ENCODE measurements around the gene FADS3.

Gene FADS3

DNA sequence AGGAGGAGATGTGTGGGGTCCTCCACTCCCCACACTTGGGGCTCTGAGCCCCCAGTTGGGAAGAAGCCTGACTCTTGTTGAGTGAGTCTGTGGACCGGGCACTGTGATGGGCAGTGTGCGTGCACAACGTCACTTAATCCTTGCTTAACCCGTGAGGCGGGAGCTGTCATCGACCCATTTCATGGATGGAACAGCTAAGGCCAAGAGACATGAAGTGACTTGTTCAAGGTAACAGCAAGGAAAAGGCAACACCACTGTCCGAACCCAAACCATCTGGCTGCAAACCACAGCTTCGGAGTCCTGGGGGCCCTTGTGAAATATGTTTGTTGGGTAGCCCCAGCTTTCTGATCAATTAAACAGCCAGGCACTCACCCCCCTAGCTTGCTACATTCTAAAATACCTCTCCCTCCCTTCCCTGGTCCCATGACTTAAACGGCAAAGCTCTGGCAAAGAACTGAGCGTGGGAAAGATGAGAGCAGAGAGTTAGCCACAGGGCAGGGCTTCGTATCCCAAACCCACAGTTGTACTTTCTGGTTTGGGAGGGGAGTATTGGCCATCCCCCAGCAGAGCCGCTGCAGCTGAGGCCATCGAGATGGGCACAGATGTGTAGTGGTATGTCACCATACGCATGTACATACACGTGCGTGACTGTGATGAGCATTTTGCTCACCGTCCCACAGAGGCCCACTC is 37.0 kb downstream of the FADS3 start:
- H3K36me3 ChIP-seq (ENCODE audit: insufficient read depth, low read length): no peaks in the 10 kb centered on the region

GRCh38 chr11:61853698-61854169 is 37.6 kb downstream of the FADS3 start:
- Histone ChIP-seq H3K36me3 (ENCODE audit: insufficient read depth, low read length) (peaks cover under 1% of the 10 kb centered on the region; the same call in 1 of the 2 replicates), H3K79me2 (ENCODE audit: control insufficient read depth, insufficient read depth, low read length, unreplicated experiment) (no peaks in the 10 kb centered on the region), H2AFZ (ENCODE audit: low read length, unreplicated experiment) (no peak overlapping the region), H3K27ac (ENCODE audit: low read depth, low read length) (no peak overlapping the region), H3K4me3 (ENCODE audit: low read depth, low read length) (no peak overlapping the region), H3K27me3 (ENCODE audit: insufficient read depth, low read length) (no peaks in the 10 kb centered on the region), H3K4me1 (ENCODE audit: control insufficient read depth, insufficient read depth, low read length, unreplicated experiment) (no peaks in the 10 kb centered on the region)

More for the DNA sequence above, 37.0 kb downstream of the FADS3 start:
- no peaks in the 10 kb centered on the region for H3K27me3 ChIP-seq (ENCODE audit: insufficient read depth, low read length)
- no peaks in the 10 kb centered on the region for H3K4me1 ChIP-seq (ENCODE audit: control insufficient read depth, insufficient read depth, low read length, unreplicated experiment)
- no peak overlapping the region for H2AFZ ChIP-seq (ENCODE audit: low read length, unreplicated experiment)
- H3K27ac ChIP-seq (ENCODE audit: low read depth, low read length): no peak overlapping the region
- H3K79me2 ChIP-seq (ENCODE audit: control insufficient read depth, insufficient read depth, low read length, unreplicated experiment): no peaks in the 10 kb centered on the region
- H3K4me3 ChIP-seq (ENCODE audit: low read depth, low read length): no peak overlapping the region

- Histone ChIP-seq H3K4me1 (ENCODE audit: control insufficient read depth, insufficient read depth, low read length, unreplicated experiment) (no peaks in the 10 kb centered on the region), H3K79me2 (ENCODE audit: control insufficient read depth, insufficient read depth, low read length, unreplicated experiment) (no peaks in the 10 kb centered on the region), H2AFZ (ENCODE audit: low read length, unreplicated experiment) (no peak overlapping the region), H3K4me3 (ENCODE audit: low read depth, low read length) (no peak overlapping the region), H3K27ac (ENCODE audit: low read depth, low read length) (no peak overlapping the region), H3K27me3 (ENCODE audit: insufficient read depth, low read length) (no peaks in the 10 kb centered on the region), H3K36me3 (ENCODE audit: insufficient read depth, low read length) (peaks cover 15% of the 10 kb centered on the region)
These were observed 39.4 kb downstream of the FADS3 start for GRCh38 chr11:61851900-61852295.

DNA sequence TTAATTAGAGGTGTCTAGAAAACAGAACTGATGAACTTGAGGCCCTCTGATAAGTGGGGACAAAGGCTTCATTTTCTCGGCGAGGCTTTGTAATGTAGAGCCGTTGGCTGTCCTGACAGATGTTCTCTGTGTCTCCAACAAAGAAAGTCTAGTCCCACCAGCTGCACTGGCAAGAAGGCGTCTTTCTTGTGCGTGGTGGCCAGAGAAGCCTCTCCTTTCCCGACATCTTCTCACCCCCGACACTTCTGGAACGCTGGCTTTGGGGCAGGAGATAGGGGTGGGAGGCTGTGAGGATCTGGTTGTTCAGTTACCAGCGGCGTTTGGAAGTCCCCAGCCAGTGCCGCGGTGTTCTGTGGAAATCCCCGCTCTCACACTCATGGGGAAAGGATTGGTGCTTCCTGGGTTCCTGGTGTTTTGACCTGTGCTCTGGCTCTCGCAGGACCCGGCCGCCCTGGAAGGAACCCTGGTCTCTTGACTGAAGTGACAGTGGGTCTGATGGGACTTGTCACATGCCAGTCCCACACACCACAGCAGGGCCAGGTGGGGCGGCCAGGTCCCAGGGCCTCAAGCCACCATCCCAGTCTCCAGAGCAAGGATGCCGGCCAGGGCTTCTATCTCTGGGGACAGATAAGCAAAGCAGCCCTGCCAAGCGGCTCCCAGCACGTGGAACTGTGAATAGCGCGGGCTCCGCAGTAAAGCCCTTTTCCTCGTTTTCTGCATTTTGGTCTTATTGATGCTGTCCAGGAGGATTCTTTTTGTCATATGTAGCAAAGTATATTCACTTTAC is 40.0 kb downstream of the FADS3 start:
- Histone ChIP-seq H3K4me3 (ENCODE audit: low read depth, low read length) (no peak overlapping the region), H3K79me2 (ENCODE audit: control insufficient read depth, insufficient read depth, low read length, unreplicated experiment) (no peaks in the 10 kb centered on the region), H3K27ac (ENCODE audit: low read depth, low read length) (no peak overlapping the region), H3K4me1 (ENCODE audit: control insufficient read depth, insufficient read depth, low read length, unreplicated experiment) (no peaks in the 10 kb centered on the region), H3K27me3 (ENCODE audit: insufficient read depth, low read length) (no peaks in the 10 kb centered on the region), H3K36me3 (ENCODE audit: insufficient read depth, low read length) (peaks cover 15% of the 10 kb centered on the region), H2AFZ (ENCODE audit: low read length, unreplicated experiment) (no peak overlapping the region)

DNA sequence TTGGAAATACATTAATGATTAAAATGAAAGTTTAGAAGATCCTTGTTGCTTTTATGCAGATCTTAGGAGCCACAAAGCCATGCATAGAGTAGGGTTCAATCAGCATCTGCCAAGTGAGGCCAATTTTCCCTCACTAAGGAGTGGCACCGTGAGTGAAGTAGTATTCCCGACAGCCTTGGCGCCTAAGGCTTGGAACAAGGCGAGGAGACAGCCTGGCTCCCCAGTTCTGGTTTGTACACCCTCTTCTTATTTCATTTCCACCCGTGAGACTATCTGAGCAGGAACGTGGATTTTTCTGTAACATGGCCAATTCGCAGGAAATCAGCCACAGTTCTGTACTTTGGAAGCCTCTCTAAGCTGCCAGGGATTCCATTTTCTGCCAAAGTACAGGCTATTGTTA is 40.7 kb downstream of the FADS3 start:
- Histone ChIP-seq H3K79me2 (ENCODE audit: control insufficient read depth, insufficient read depth, low read length, unreplicated experiment) (no peaks in the 10 kb centered on the region), H3K27ac (ENCODE audit: low read depth, low read length) (no peak overlapping the region), H3K4me3 (ENCODE audit: low read depth, low read length) (no peak overlapping the region), H2AFZ (ENCODE audit: low read length, unreplicated experiment) (no peak overlapping the region), H3K27me3 (ENCODE audit: insufficient read depth, low read length) (no peaks in the 10 kb centered on the region), H3K36me3 (ENCODE audit: insufficient read depth, low read length) (peaks cover 15% of the 10 kb centered on the region), H3K4me1 (ENCODE audit: control insufficient read depth, insufficient read depth, low read length, unreplicated experiment) (no peaks in the 10 kb centered on the region)

DNA sequence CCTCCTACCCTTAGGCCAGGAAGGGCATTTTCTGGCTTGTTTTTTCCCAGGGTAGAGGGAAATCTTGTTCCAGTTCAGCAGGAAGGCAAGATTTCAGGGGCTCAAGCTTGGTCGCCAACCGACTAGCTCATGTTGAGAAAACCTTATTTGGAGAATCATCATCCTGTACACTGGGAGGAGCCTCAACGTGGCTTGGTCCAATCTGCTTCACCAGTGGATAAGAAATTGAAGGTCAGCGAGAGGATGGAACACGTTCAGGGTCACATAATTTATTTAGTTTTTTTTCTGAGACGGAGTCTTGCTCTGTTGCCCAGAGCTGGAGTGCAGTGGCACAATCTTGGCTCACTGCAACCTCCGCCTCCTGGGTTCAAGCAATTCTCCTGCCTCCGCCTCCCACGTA is 42.7 kb downstream of the FADS3 start:
- no peaks in the 10 kb centered on the region for H3K79me2 ChIP-seq (ENCODE audit: control insufficient read depth, insufficient read depth, low read length, unreplicated experiment)
- no peak overlapping the region for H3K27ac ChIP-seq (ENCODE audit: low read depth, low read length)
- H3K4me3 ChIP-seq (ENCODE audit: low read depth, low read length): no peak overlapping the region
- no peaks in the 10 kb centered on the region for H3K4me1 ChIP-seq (ENCODE audit: control insufficient read depth, insufficient read depth, low read length, unreplicated experiment)
- H2AFZ ChIP-seq (ENCODE audit: low read length, unreplicated experiment): no peak overlapping the region
- no peaks in the 10 kb centered on the region for H3K27me3 ChIP-seq (ENCODE audit: insufficient read depth, low read length)
- peaks cover 15% of the 10 kb centered on the region for H3K36me3 ChIP-seq (ENCODE audit: insufficient read depth, low read length)

GRCh38 chr11:61847914-61848581 is 43.3 kb downstream of the FADS3 start:
- H2AFZ ChIP-seq (ENCODE audit: low read length, unreplicated experiment): no peak overlapping the region
- peaks cover 18% of the 10 kb centered on the region for H3K36me3 ChIP-seq (ENCODE audit: insufficient read depth, low read length)
- H3K4me3 ChIP-seq (ENCODE audit: low read depth, low read length): no peak overlapping the region
- no peak overlapping the region for H3K27ac ChIP-seq (ENCODE audit: low read depth, low read length)
- no peaks in the 10 kb centered on the region for H3K27me3 ChIP-seq (ENCODE audit: insufficient read depth, low read length)
- no peaks in the 10 kb centered on the region for H3K4me1 ChIP-seq (ENCODE audit: control insufficient read depth, insufficient read depth, low read length, unreplicated experiment)
- H3K79me2 ChIP-seq (ENCODE audit: control insufficient read depth, insufficient read depth, low read length, unreplicated experiment): no peaks in the 10 kb centered on the region

DNA sequence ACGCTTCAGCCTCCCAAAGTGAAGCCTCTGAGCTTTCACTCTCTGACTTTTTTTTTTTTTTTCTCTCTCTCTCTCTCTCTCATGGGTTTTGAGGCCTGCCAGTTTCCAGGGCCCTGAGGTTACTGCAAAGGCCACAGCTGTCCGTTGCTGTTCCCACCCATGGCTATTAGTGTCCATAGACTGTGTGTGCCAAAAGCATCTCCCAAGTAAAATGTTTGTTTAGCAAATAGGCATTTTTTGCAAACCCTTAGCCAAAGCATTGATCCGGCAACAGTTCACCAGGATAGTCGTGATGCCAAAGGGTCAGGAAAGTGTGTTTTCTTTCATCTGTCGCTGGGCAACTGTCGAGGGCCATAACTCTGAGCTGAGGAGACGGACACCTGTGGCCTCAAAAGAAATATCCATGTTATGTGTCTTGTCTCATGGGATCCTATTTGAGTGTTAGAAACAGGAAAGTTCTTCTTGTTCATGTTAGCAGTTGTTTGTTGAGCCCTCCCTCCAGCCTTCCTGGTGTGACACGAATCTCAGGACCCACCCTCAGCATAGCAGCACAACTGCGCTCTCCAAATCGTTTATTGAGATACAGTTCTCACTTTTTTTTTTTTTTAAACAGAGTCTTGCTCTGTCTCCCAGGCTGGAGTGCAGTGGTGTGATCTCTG is 44.9 kb downstream of the FADS3 start:
- Histone ChIP-seq H3K27me3 (ENCODE audit: insufficient read depth, low read length) (no peaks in the 10 kb centered on the region), H3K4me1 (ENCODE audit: control insufficient read depth, insufficient read depth, low read length, unreplicated experiment) (no peaks in the 10 kb centered on the region), H3K79me2 (ENCODE audit: control insufficient read depth, insufficient read depth, low read length, unreplicated experiment) (no peaks in the 10 kb centered on the region), H2AFZ (ENCODE audit: low read length, unreplicated experiment) (no peak overlapping the region), H3K27ac (ENCODE audit: low read depth, low read length) (no peak overlapping the region), H3K4me3 (ENCODE audit: low read depth, low read length) (no peak overlapping the region), H3K36me3 (ENCODE audit: insufficient read depth, low read length) (peaks cover 18% of the 10 kb centered on the region)

DNA sequence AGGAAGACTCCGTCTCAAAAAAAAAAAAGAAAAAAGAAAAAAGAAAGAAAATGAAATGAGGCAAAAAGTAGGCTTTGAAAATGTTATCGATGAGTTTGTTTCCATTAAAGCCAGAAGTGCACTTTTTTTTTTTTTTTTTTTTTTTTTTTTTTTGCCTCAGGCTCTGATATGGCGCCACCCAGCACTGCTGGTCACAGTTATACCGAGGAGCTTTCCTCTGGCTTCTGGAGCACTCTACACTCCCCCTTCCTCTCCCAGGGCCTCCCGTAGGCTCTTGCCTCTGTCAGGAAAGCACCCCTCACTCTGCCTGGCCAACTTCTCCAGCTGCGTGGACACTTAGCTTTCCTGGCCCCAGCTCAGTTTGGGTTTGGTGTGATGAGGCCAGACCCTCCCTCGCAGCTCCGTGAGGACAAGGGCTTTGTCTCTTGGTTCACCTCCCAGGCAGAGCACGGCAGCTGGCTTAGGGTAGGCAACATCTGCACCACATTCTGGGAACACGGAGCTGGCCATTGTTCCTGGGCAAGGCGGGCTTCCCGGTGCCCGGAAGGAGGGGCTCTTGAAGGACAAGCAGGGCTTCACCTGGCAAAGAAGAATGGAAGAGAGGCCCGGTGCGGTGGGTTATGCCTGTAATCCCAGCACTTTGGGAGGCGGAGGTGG is 46.3 kb downstream of the FADS3 start:
- no peak overlapping the region for H2AFZ ChIP-seq (ENCODE audit: low read length, unreplicated experiment)
- H3K4me1 ChIP-seq (ENCODE audit: control insufficient read depth, insufficient read depth, low read length, unreplicated experiment): no peaks in the 10 kb centered on the region
- no peak overlapping the region for H3K27ac ChIP-seq (ENCODE audit: low read depth, low read length)
- peaks cover 24% of the 10 kb centered on the region for H3K36me3 ChIP-seq (ENCODE audit: insufficient read depth, low read length)
- no peak overlapping the region for H3K4me3 ChIP-seq (ENCODE audit: low read depth, low read length)
- H3K79me2 ChIP-seq (ENCODE audit: control insufficient read depth, insufficient read depth, low read length, unreplicated experiment): no peaks in the 10 kb centered on the region
- H3K27me3 ChIP-seq (ENCODE audit: insufficient read depth, low read length): no peaks in the 10 kb centered on the region

DNA sequence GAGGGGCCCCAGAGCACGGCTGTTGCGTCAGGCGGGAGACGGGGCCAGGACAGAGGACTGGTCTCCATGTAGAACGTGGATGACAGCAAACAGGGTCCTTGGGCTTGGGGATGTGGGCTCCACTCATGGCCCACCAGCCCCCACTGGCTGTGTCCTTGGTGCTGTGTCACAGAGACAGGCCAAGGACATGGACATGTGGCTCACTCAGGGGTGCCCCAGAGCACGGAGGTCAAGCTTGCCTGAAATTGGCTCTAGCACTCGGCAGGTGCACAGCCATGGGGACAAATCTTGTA is 48.9 kb downstream of the FADS3 start:
- no peaks in the 10 kb centered on the region for H3K79me2 ChIP-seq (ENCODE audit: control insufficient read depth, insufficient read depth, low read length, unreplicated experiment)
- H3K36me3 ChIP-seq (ENCODE audit: insufficient read depth, low read length): peaks cover 21% of the 10 kb centered on the region; the same call in 1 of the 2 replicates
- H2AFZ ChIP-seq (ENCODE audit: low read length, unreplicated experiment): no peak overlapping the region
- no peak overlapping the region for H3K27ac ChIP-seq (ENCODE audit: low read depth, low read length)
- H3K27me3 ChIP-seq (ENCODE audit: insufficient read depth, low read length): no peaks in the 10 kb centered on the region
- H3K4me1 ChIP-seq (ENCODE audit: control insufficient read depth, insufficient read depth, low read length, unreplicated experiment): no peaks in the 10 kb centered on the region
- H3K4me3 ChIP-seq (ENCODE audit: low read depth, low read length): no peak overlapping the region

Measured in ACC112 (cell line).